Activated CD8-positive, alpha-beta memory T cell treated with anti-CD3 and anti-CD28 coated beads, Interleukin-2, amount 50 U/mL, for 1 hour (primary cell): Measurements from ENCODE around the gene TOGARAM1.

Source experiments
- DNase-seq: peaks from one replicate; pipeline ENCODE4 v3.0.0-alpha.2; 2020; ENCODE audit errors: extremely low read depth

Gene TOGARAM1

GRCh38 chr14:44963775-44964380 is 1.9 kb downstream of the TOGARAM1 start:
- no peak for DNase-seq

GRCh38 chr14:44966601-44967336 is 4.8 kb downstream of the TOGARAM1 start:
- no peak for DNase-seq

GRCh38 chr14:44968714-44969113 is 6.7 kb downstream of the TOGARAM1 start:
- no peak for DNase-seq

DNA sequence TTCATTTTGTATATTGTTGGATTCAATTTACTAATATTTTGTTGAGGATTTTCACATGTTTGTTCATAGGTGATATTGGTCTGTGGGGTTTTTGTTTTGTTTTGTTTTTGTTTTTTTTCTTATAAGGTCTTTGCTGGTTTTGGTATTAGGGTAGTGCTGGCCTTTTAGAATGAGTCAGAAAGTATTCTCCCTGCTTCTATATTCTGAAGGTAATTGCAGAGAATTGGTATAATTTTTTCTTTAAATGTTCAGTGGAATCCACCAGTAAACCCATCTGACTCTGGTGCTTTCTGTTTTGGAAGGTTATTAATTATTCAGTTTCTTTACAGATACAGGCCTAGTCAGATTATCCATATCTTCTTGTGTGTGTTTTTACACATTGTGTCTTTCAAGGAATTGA is 8.9 kb downstream of the TOGARAM1 start:
- DNase-seq = no peak

GRCh38 chr14:44971459-44971858 is 9.5 kb downstream of the TOGARAM1 start:
- no peak for DNase-seq

DNA sequence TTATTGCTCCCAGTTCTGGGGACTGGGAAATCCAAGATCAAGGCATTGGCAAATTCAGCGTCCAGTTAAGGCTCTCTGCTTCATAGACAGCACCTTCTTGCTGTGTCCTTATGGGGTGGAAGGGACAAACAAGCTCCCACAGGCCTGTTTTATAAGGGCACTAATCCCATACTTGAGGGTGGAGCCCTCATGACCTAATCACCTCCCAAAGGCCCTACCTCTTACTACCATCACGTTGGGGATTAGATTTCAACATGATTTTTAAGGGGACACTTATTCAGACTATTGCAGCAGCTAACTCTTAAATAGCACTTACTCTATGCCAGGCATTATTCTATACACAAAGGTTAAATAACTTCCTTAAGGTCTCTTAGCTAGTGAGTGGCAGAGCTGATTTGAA is 17.3 kb downstream of the TOGARAM1 start:
- DNase-seq = no peak

DNA sequence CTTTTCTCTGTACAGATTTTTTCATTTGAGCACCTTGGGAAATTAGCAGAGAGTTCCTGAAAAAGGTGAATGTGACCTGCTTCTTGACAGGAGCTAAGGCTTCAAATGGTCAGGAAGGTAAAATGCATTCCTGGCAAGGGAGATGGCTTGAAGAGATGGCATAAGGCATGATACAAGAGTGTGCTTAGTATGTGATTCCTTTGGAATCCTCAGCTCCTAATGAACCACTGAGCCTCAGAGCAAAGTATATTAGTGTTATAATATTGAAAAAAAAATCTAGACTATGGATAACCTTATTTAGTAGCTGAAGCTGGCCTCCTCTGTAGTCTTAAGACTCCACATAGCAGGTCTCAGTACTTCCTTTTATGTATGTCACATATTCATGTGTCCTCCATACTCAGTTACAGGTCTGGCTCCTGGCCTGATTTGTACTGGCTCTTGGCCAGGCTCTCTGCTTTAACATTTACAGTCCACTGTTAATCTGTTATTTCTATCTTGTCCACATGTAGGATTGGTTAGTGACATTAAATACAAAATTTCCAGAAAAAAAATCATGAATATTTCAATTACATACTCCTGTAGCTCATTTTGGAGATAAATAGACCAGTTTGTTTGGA is 17.9 kb downstream of the TOGARAM1 start:
- no peak for DNase-seq

DNA sequence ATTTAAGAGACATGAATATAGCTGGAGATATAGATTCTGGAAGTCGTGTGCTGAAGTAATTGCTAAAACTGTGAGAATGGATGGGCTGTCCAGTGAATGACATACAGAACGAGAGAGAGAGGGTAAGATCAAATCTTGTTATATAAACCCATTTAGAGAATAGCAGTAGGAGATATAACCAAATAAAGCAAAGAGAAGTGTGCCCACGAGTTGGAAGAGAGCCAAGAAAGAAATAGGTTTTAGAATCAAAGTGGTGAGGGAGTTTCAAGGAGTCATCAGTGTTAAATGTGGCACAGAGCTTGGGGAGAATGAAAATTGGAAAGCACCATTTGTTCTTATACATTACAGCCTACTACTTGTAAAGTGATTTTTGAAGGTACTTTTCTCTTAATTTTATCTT is 19.2 kb downstream of the TOGARAM1 start:
- no peak for DNase-seq

- DNase-seq = no peak
These were observed 20.6 kb downstream of the TOGARAM1 start for GRCh38 chr14:44982594-44982993.

DNA sequence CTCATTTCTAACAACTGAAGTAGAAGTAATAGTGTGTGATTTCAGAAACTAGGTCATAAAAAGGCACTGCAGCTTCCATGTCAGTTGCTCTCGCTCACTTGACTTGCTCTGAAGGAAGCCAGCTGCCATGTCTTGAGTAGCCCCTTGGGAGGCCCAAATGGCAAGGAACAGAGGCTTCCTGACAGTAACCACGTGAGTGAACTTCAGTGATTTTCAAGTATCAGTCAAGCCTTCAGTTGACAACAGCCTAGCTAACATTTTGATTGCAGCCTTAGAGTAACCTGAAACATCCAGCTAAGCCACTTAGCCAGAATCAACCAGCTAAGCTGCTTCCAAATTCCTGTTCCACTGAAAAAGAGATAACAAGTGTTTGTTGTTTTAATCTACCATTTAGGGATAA is 26.7 kb downstream of the TOGARAM1 start:
- no peak for DNase-seq

GRCh38 chr14:44989497-44990440 is 27.8 kb downstream of the TOGARAM1 start:
- no peak for DNase-seq

- no peak for DNase-seq
These were observed 28.5 kb downstream of the TOGARAM1 start for GRCh38 chr14:44990533-44990932.

DNA sequence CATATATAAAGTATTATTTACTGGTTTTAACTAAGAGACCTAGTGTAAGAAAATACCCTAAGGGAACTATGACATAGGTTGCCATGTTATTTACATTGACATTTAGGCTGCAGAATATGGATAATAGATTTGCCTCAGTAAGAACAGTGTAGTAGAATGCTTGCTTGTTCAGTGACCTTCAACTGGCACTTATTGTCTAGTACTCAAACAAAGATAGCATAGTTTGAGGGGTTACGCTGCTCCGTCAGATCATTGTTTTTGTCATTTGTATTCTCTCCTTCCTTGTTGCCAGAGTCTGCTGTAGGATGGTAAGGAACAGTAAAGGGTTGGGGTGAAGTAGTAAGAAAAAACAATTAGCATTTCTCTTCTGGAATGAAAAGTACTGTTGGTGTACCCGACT is 33.2 kb downstream of the TOGARAM1 start:
- DNase-seq = no peak

DNA sequence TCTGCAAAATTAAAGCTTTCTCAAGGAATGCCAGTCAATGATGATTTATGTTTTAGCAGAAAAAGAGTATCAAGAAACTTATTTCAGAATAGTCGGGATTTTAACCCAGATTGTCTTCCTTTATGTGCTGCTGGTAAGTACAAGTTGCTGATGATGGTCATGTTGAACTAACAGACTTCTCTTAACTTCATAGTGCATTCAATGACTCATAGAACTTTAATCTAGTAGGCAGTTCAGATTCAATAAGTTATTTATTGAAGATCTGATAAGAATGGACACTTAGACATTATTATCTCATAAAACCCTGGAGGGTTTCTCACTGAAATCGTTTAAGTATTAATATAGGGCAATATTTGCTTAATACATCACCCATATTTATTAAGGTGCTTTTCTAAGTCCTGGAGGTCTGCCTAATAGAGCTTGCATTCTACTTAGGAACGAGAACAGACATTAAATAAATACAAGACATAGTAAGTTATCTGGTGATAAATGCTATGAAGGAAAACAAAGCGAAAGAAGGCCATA is 33.8 kb downstream of the TOGARAM1 start:
- DNase-seq = no peak

GRCh38 chr14:45003924-45004323 is 41.9 kb downstream of the TOGARAM1 start:
- DNase-seq = no peak

- no peak for DNase-seq
These were observed 53.1 kb downstream of the TOGARAM1 start for GRCh38 chr14:45015133-45015532.

- no peak for DNase-seq
These were observed 66.2 kb downstream of the TOGARAM1 start for GRCh38 chr14:45028107-45028626.

DNA sequence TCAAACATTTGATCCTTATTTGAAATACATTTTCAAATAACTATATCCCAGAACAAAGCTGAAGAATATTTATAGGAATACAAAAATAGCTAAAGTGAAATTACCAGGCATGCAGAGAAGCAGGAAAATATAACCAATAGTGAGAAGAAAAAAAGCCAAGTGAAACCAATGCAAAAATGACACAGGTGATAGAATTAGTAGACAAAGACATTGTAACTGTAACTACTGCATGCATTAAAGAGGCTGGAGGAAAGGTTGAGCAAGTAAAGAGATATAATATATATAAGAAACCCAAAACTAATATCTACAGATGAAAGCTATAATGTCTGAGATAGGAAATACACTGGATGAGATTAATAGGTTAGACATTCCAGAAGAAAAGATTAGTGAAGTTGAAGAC is 72.7 kb downstream of the TOGARAM1 start:
- no peak for DNase-seq

DNA sequence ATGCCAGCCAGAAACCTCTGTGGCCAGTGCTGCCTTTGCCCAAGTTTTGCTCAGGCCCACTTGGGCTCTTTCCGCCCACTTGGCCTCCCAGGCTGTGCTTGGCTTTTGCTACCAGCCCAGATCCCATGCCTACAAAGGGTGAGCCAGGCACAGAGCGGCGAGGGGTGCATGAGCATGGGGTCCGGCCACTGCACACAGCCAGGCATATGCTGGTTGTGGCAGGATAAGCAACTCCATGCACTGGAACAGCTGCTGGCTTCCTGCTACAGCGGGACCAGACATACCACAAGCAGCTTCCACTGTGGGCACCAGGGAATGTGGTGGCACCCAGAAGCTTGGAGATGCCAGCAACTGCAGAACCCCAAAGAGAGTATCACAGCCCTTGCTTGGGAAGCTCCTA is 76.3 kb downstream of the TOGARAM1 start:
- no peak for DNase-seq

- DNase-seq = no peak
These were observed 76.9 kb downstream of the TOGARAM1 start for GRCh38 chr14:45038865-45039264.

- no peak for DNase-seq
These were observed 77.4 kb downstream of the TOGARAM1 start for GRCh38 chr14:45039390-45039789.

DNA sequence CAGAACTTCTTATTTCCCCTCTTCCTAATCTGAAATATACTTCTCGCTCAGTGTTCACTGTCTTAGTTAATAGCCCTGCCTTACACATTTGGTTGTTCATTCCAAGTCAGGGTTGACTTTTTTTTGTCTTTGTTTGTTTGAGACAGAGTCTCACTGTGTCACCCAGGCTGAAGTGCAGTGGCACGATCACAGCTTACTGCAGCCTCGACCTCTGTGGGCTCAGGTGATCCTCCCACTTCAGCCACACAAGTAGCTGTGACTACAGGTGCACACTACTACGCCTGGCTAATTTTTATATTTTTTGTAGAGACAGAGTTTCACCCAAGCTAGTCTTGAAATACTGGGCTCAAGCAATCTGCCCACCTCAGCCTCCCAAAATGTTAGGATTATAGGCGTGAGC is 79.7 kb downstream of the TOGARAM1 start:
- no peak for DNase-seq
